Retina (tissue), 1 donor: ENCODE data around the gene TMEM52.

Source experiments
- DNase-seq: peaks from one replicate; pipeline ENCODE4 v3.0.0-alpha.2; 2016

Gene TMEM52

DNA sequence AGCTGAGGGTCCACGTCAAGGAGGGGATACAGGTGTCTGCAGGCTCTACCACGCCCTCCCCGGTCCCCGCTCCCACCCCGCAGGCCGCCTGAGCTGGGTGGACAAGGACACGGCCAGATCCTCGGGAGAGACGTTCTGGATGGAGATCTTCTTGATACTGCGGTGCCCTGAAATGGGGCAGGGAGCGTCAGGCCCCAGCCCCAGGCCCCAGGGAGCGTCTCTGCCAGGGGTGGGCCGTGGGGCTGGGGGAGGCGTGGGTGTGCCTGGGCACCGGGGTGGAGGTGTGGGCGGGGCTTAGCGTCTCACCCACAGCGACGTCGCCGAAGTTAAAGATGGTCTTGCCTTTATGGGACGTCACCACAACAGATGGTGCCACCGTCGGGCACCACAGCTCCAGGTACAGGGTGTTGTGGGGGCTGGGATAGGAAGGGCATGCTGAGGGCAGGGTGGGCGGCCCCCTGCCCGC lies 7.3 kb upstream of the TMEM52 start:
- DNase-seq = no peak

GRCh38 chr1:1925437-1926345 lies 6.6 kb upstream of the TMEM52 start:
- no peak for DNase-seq

- no peak for DNase-seq
Measured at GRCh38 chr1:1924849-1925248, 5.8 kb upstream of the TMEM52 start.

- DNase-seq = no peak
Measured at GRCh38 chr1:1924386-1924785, 5.3 kb upstream of the TMEM52 start.

- no peak for DNase-seq
Measured at GRCh38 chr1:1922956-1923833, 4.1 kb upstream of the TMEM52 start.

GRCh38 chr1:1922702-1922955 lies 3.5 kb upstream of the TMEM52 start:
- DNase-seq = no peak

- DNase-seq = no peak
Measured at GRCh38 chr1:1921901-1922701, 3.0 kb upstream of the TMEM52 start.

DNA sequence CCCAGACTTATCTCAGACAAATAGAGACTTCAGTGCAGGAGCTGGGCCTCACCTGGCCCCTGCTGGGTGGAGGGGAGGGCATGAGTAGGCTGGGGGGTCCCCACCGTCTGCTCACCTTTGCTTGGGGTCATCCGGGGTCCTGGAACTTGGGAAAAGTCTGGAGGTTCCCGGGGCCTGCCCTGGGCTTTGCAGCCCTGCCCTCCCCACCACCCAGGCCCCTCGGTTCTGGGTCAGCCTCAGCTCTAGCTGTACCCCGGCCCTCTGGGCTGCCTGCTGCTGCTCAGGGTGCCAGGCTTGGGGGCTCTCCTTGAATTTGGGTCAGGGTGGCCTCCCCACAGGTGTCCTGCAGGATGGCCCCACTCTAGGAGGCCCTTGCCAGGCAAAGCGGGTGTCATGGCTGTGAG lies 2.4 kb upstream of the TMEM52 start:
- no peak for DNase-seq

GRCh38 chr1:1920608-1921458 lies 1.8 kb upstream of the TMEM52 start:
- no peak for DNase-seq

DNA sequence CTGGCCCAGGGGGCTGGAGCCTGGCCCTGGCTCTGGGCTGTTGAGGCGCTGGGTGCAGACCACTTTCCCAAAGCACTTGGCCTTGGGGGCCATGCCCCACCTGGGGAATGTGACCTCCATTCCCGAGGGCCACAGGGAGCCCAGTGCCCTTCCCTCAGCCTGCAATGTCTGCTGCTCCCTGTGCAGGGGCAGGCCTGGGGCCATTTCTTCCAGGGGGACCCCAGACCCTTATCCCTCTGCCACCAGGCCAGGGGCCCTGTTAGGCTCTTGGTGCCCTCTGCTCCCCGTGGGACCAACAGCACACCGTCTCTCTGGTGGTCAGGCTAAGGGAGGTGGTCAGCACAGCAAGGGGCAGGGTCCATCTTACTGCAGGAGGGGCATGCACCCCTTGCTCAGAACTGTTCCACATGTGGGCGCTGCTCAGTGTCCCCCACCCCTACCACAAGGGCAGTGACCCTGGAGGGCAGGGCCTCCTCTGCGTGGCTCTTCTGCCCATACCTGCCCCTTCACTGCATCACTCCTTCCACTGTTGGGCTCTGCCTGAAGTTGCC lies 1.1 kb upstream of the TMEM52 start:
- no peak for DNase-seq

GRCh38 chr1:1919304-1920056 lies 401 bp upstream of the TMEM52 start:
- DNase-seq = peak; percentile 99

DNA sequence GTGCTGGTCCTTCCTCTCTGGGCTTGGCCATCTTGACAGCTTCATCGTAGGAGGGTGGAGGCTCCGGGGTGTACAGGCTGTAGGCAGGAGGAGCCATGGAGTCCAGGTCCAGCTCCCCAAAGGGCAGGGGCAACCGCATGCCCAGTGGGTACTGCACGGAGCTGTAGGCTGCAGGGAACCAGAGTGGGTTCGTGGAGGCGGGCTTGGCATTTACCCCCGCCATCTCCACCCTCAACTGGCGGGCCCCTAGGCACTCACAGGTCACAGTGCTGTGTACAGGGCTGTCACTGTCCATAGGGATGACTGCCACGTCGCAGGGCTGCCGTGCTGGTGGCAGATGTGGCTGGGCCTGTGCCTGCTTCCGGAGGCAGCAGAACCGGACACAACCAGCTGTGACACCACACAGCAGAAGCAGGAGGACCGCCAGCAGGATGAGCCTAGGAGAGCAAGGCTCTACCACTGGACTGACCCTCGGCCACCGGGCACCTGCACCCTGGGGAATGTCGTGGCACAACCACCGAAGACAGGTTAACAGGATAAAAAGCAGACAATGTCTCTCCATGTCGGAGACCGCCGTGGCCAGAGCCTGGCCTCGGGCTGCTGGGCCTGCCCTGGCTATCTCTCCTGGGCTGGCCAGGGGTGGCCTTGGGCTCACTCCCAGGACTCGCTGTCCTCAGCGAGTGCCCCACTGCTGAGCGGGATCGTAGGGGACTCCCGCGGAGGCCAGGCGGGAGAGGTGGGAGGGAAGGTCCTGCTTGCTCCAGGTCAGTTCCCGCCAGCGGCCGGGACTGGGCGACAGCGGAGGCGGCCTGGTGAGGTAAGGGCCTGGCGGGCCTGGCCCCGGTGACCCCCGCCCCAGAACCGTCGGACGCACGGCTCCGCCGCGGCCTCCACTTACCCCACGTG lies 831 bp downstream of the TMEM52 start:
- no peak for DNase-seq

GRCh38 chr1:1917304-1917976 lies 1.6 kb downstream of the TMEM52 start:
- no peak for DNase-seq

GRCh38 chr1:1916851-1917251 lies 2.2 kb downstream of the TMEM52 start:
- DNase-seq = no peak

- DNase-seq = no peak
Measured at GRCh38 chr1:1915911-1916840, 2.9 kb downstream of the TMEM52 start.

- DNase-seq = no peak
Measured at GRCh38 chr1:1914971-1915692, 3.9 kb downstream of the TMEM52 start, which contains the start of gene CALML6. TSS of gene CALML6 (plus strand) at chr1:1915260. CDS start at chr1:1915281, 21 bp downstream.
